ENCODE results near the gene SGSM1. TPM values are rescaled to one million over a fixed set of nuclear protein-coding genes. Genes with fewer than 3 reads are reported as not detected.
A peak's percentile ranks its signal among the peaks of the same experiment; 100 is the strongest.

SGSM1 gene
- total and polyA plus RNA-seq, 8 donors, result 0.68 to 4.7 (median 2.5) TPM

- DNase-seq, result peak in 1 of 2 donors; percentile 58
- 83 to 88% (median 87%) methylated on average over 13 of the region's 13 CpGs for WGBS, 5 donors
- Histone ChIP-seq H3K27ac (no peak overlapping the region), H3K9me3 (no peaks in the 10 kb centered on the region), H3K4me3 (no peak overlapping the region), H3K36me3 (no peaks in the 10 kb centered on the region), H3K4me1 (peaks cover 7 to 33% (median 18%) of the 10 kb centered on the region in 4 donors), H3K27me3 (peaks cover 0 to 72% (median 12%) of the 10 kb centered on the region in 3 donors)
- TF ChIP-seq EP300 (IDR thresholded peaks at IDR 0.05) (no peak), POLR2AphosphoS5 (IDR thresholded peaks at IDR 0.05) (no peak), POLR2A (IDR thresholded peaks at IDR 0.05) (no peak), CTCF (IDR thresholded peaks at IDR 0.05) (no peak)
- intact Hi-C loops (cut with DNase I; ENCODE audit: low total_unique reads), result no loop called here
These were observed 142.6 kb downstream of the SGSM1 start for GRCh38 chr22:24948356-24949202.

- peak in 1 of 2 donors; percentile 49 for DNase-seq
- TF ChIP-seq POLR2A (IDR thresholded peaks at IDR 0.05), result no peak
- no peak for TF ChIP-seq EP300 (IDR thresholded peaks at IDR 0.05)
- no peak for TF ChIP-seq POLR2AphosphoS5 (IDR thresholded peaks at IDR 0.05)
- no peak for TF ChIP-seq CTCF (IDR thresholded peaks at IDR 0.05)
- Histone ChIP-seq H3K36me3 (no peaks in the 10 kb centered on the region), H3K4me1 (peaks cover 19 to 50% (median 32%) of the 10 kb centered on the region in 4 donors), H3K4me3 (no peak overlapping the region), H3K9me3 (no peaks in the 10 kb centered on the region), H3K27me3 (peaks cover 0 to 79% (median 12%) of the 10 kb centered on the region in 3 donors), H3K27ac (no peak overlapping the region)
- 20 to 29% (median 23%) methylated on average over 7 of the region's 7 CpGs for WGBS, 5 donors
- intact Hi-C loops (cut with DNase I; ENCODE audit: low total_unique reads), result loop anchor here (5.0 kb wide), 1 partner anchor 97 kb away; no protein-coding TSS in a partner anchor
These were observed 144.4 kb downstream of the SGSM1 start for GRCh38 chr22:24950272-24950902.

GRCh38 chr22:24951942-24952836, 146.2 kb downstream of the SGSM1 start, which contains the start of gene KIAA1671:
KIAA1671 (plus strand) TSS chr22:24952716; CDS start chr22:25028000, 75,284 bp downstream.
- Histone ChIP-seq H3K27ac (peak within 1 kb of the TSS; percentile 86 to 92 (median 88)), H3K36me3 (no peaks in the 10 kb centered on the region), H3K27me3 (peaks cover 0 to 61% (median 12%) of the 10 kb centered on the region in 3 donors), H3K9me3 (no peaks in the 10 kb centered on the region), H3K4me3 (peak within 1 kb of the TSS; percentile 73 to 79 (median 76)), H3K4me1 (peaks cover 19 to 38% (median 28%) of the 10 kb centered on the region in 4 donors)
- TF ChIP-seq POLR2AphosphoS5 (IDR thresholded peaks at IDR 0.05), result peak; percentile 10 to 80 (median 46)
- peak in 5 of 7 experiments; percentile 91 to 96 (median 92) for TF ChIP-seq CTCF (IDR thresholded peaks at IDR 0.05)
- no peak for TF ChIP-seq POLR2A (IDR thresholded peaks at IDR 0.05)
- DNase-seq, result peak; percentile 91 to 96
- 2 to 8% (median 3%) methylated on average over 11 to 71 of the region's 71 CpGs for WGBS, 5 donors
- intact Hi-C loops (cut with DNase I; ENCODE audit: low total_unique reads), result loop anchor here (5.0 kb wide), 1 partner anchor 95 kb away; no protein-coding TSS in a partner anchor
